Stimulated activated CD8-positive, alpha-beta memory T cell treated with anti-CD3 and anti-CD28 coated beads, Interleukin-2, amount 100 ng/mL, for 48 hours (primary cell): Measurements from ENCODE around the gene ZKSCAN3.
A peak's percentile ranks its signal among the peaks of the same experiment; 100 is the strongest.
"Not testable (repeated sequence)": the region's sequence is repeated elsewhere in the genome, so short reads cannot be mapped to it uniquely, and the experiment has no call there.

Experiments
- DNase-seq, 2 donors: peaks; one replicate each; pipeline ENCODE4 v3.0.0-alpha.2; 2020; ENCODE audit warnings: low read depth in 2 of 2

Gene ZKSCAN3

GRCh38 chr6:28343898-28344677, 5.7 kb upstream of the ZKSCAN3 start:
- DNase-seq = no peak

GRCh38 chr6:28345201-28345600, 4.5 kb upstream of the ZKSCAN3 start:
- no peak for DNase-seq

- no peak for DNase-seq
Observed at GRCh38 chr6:28347119-28347518, 2.6 kb upstream of the ZKSCAN3 start.

- no peak for DNase-seq
Observed at GRCh38 chr6:28349344-28349891, 329 bp upstream of the ZKSCAN3 start.

GRCh38 chr6:28351087-28351486, 1.3 kb downstream of the ZKSCAN3 start:
- DNase-seq = no peak

GRCh38 chr6:28351493-28351925, 1.8 kb downstream of the ZKSCAN3 start:
- DNase-seq = no peak

GRCh38 chr6:28353356-28353755, 3.6 kb downstream of the ZKSCAN3 start:
- DNase-seq = no peak

- DNase-seq = no peak
Observed at GRCh38 chr6:28353981-28354676, 4.4 kb downstream of the ZKSCAN3 start.

- DNase-seq = no peak
Observed at GRCh38 chr6:28354688-28355554, 5.2 kb downstream of the ZKSCAN3 start.

GRCh38 chr6:28355743-28356665, 6.3 kb downstream of the ZKSCAN3 start:
- peak; percentile 17 for DNase-seq

GRCh38 chr6:28356666-28357020, 6.9 kb downstream of the ZKSCAN3 start:
- no peak for DNase-seq

- no peak for DNase-seq
Observed at GRCh38 chr6:28357036-28357435, 7.3 kb downstream of the ZKSCAN3 start.

- not testable (repeated sequence) for DNase-seq
Observed at GRCh38 chr6:28359562-28359961, 9.8 kb downstream of the ZKSCAN3 start.

- no peak for DNase-seq
Observed at GRCh38 chr6:28360961-28361360, 11.2 kb downstream of the ZKSCAN3 start.

GRCh38 chr6:28365590-28365989, 15.8 kb downstream of the ZKSCAN3 start:
- DNase-seq = not testable (repeated sequence)

GRCh38 chr6:28368522-28368921, 18.8 kb downstream of the ZKSCAN3 start:
- no peak for DNase-seq

- DNase-seq = no peak
Observed at GRCh38 chr6:28369463-28369862, 19.7 kb downstream of the ZKSCAN3 start.

GRCh38 chr6:28370440-28370839, 20.7 kb downstream of the ZKSCAN3 start:
- DNase-seq = no peak

GRCh38 chr6:28371280-28371679, 21.5 kb downstream of the ZKSCAN3 start:
- DNase-seq = no peak

GRCh38 chr6:28371706-28372451, 22.1 kb downstream of the ZKSCAN3 start:
- DNase-seq = no peak
